Neural progenitor cell (in vitro differentiated cells): ENCODE measurements around the gene MEIS2.

Experiments used
- CTCF ChIP-seq: fragments of 200-600 bp; sonication (generic); IDR thresholded peaks from 2 replicates; pipeline ENCODE4 v1.5.1; 2017; ENCODE audit warnings: antibody characterized with exemption, mild to moderate bottlenecking
- EZH2 ChIP-seq: fragments of 200-600 bp; sonication (generic); IDR thresholded peaks from 2 replicates; pipeline ENCODE4 v1.6.1; 2017; ENCODE audit warnings: antibody characterized with exemption, mild to moderate bottlenecking, moderate library complexity

GRCh38 chr15:36901012-36901411 lies 199.3 kb downstream of the MEIS2 start:
- TF ChIP-seq EZH2 (no peak), CTCF (no peak)
